Measurements from ENCODE around the gene C16orf74. TPM values are rescaled to one million over a fixed set of nuclear protein-coding genes. Genes with fewer than 3 reads are reported as not detected.

Gene C16orf74
- total and polyA plus RNA-seq, 2 of the 8 experiments (the other 6 are each of a cell fraction or from before 2014, with no cell fraction given), result 7.3 to 9.3 TPM

- TF ChIP-seq BCL11A (IDR thresholded peaks at IDR 0.05; ENCODE audit: low read depth in 2 of 2, low read length in 2 of 2) (no peak), JUND (IDR thresholded peaks at IDR 0.05; ENCODE audit: low read length) (no peak), KDM4A (IDR thresholded peaks at IDR 0.05; ENCODE audit: low read depth, low read length, severe bottlenecking) (no peak), CEBPB (IDR thresholded peaks at IDR 0.05; ENCODE audit: low read depth, low read length) (no peak), TAF1 (IDR thresholded peaks at IDR 0.05; ENCODE audit: low read depth, low read length) (0 out of 2 replicates have a peak, but pooled peaks have one; percentile 24), RNF2 (IDR thresholded peaks at IDR 0.05; ENCODE audit: borderline replicate concordance, low read depth, low read length, missing control alignments, poor library complexity, severe bottlenecking) (no peak), CHD7 (IDR thresholded peaks at IDR 0.05; ENCODE audit: insufficient replicate concordance, low read length) (no peak), HDAC6 (IDR thresholded peaks at IDR 0.05; ENCODE audit: low read depth, low read length) (no peak), SIN3A (conservative IDR thresholded peaks at IDR 0.05 in 1 of 2, IDR thresholded peaks at IDR 0.05 in 1 of 2; ENCODE audit: low read depth in 1 of 2, low read length in 2 of 2) (no peak), POU5F1 (IDR thresholded peaks at IDR 0.05; ENCODE audit: low read depth, low read length) (no peak), RFX5 (IDR thresholded peaks at IDR 0.05; ENCODE audit: borderline replicate concordance, low read depth, low read length) (no peak)
Measured at GRCh38 chr16:85733839-85734170, 17.1 kb downstream of the C16orf74 start (continued).
